NK-92 (cell line): ENCODE results near the gene ARSI.

Experiments used
- DNase-seq: peaks from one replicate; lab custom pipeline; 2025; ENCODE audit not compliant: unreplicated experiment; lab: John Stamatoyannopoulos, UW

Gene ARSI

GRCh38 chr5:150295172-150295634 lies 7.5 kb downstream of the ARSI start:
- DNase-seq, result no peak

GRCh38 chr5:150294551-150295071 lies 8.1 kb downstream of the ARSI start:
- no peak for DNase-seq

GRCh38 chr5:150293091-150293941 lies 9.4 kb downstream of the ARSI start:
- no peak for DNase-seq

GRCh38 chr5:150291388-150292385 lies 11.0 kb downstream of the ARSI start:
- DNase-seq, result no peak

- DNase-seq, result no peak
These were observed 12.9 kb downstream of the ARSI start, which contains the start of gene CAMK2A for GRCh38 chr5:150289551-150290390. Gene CAMK2A (minus strand): TSS chr5:150289773. CDS start chr5:150289625, 148 bp downstream.

GRCh38 chr5:150288791-150289190 lies 13.9 kb downstream of the ARSI start:
- DNase-seq, result no peak

GRCh38 chr5:150288361-150288760 lies 14.3 kb downstream of the ARSI start:
- no peak for DNase-seq

- DNase-seq, result no peak
These were observed 15.9 kb downstream of the ARSI start for GRCh38 chr5:150286820-150287219.

- DNase-seq, result no peak
These were observed 17.6 kb downstream of the ARSI start for GRCh38 chr5:150285114-150285513.

- DNase-seq, result no peak
These were observed 18.4 kb downstream of the ARSI start for GRCh38 chr5:150284311-150284710.

- no peak for DNase-seq
These were observed 18.8 kb downstream of the ARSI start for GRCh38 chr5:150283904-150284303.

GRCh38 chr5:150281987-150282386 lies 20.7 kb downstream of the ARSI start:
- DNase-seq, result no peak

- DNase-seq, result no peak
These were observed 23.2 kb downstream of the ARSI start for GRCh38 chr5:150279330-150280020.

GRCh38 chr5:150278916-150279315 lies 23.8 kb downstream of the ARSI start:
- no peak for DNase-seq

GRCh38 chr5:150278046-150278730 lies 24.5 kb downstream of the ARSI start:
- DNase-seq, result no peak

- no peak for DNase-seq
These were observed 25.7 kb downstream of the ARSI start for GRCh38 chr5:150277043-150277442.

- no peak for DNase-seq
These were observed 27.9 kb downstream of the ARSI start for GRCh38 chr5:150274811-150275210.

GRCh38 chr5:150272531-150272930 lies 30.2 kb downstream of the ARSI start:
- DNase-seq, result no peak

GRCh38 chr5:150271923-150272322 lies 30.8 kb downstream of the ARSI start:
- DNase-seq, result no peak
